GM19324 (cell line): ENCODE data around the gene THSD4.
"Not testable (repeated sequence)": the region's sequence is repeated elsewhere in the genome, so short reads cannot be mapped to it uniquely, and the experiment has no call there.

ENCODE experiments used
- ATAC-seq: cut with Tn5 transposase; IDR thresholded peaks from one replicate; pipeline ENCODE4 v1.9.1; 2021; ENCODE audit warnings: mild to moderate bottlenecking, moderate library complexity; ENCODE audit not compliant: unreplicated experiment, low FRiP score

The THSD4 gene

DNA sequence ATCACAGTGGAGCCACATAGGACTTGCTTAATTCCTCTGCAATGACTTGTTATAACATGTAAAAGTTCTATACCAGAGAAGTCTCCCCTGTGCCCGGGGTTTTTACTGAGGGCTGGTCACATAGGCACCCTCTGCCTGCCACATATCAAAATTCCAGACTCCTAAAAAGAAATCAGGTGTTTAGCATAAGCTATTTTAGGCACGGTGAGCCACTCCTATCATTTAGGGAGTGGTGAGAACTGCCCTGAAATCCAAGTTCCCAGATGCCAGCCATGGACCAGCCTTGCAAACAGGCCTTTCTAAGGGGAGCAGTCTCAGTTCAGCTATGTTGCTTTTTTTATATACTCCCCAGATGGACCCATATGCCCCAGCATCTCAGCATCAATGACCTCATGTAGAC, 130.3 kb downstream of the THSD4 start:
- no peak for ATAC-seq

DNA sequence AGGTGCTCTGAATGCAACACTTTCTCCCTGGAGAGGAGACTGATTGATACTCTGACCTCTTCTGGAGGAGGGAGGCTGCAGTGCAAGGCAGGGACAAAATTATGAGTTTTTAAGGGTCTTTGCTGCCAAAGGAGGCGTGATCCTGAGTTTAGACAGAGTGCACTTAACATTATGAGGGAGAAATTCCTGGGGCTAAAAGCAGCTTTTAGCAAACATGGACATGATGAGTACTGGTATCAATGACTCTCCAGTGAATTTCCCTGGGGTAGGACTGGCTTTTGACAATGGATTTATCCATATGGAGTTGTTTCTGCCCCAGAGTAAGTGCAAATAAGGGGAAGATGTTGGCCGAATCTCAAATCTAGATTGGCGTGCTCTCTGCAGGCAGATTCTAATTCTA, 133.1 kb downstream of the THSD4 start:
- no peak for ATAC-seq

DNA sequence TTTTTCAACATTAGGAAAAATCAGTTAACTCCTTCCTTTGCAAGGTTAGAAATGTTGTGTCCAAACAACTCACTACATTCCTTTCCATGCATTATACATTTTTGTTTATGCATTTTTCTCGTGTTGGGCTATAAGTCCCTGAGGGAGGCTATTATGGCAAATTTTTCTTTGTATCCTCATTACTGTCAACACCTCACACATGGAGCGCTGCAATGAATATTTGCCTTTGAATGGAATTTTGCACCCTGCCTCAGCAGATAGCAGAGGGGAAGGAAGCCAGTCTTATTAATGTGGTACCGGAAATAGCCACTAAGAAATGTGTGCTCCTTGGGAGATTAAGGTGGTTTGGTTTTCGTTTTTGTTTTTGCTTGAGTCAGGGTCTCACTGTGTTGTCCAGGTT, 134.7 kb downstream of the THSD4 start:
- no peak for ATAC-seq

DNA sequence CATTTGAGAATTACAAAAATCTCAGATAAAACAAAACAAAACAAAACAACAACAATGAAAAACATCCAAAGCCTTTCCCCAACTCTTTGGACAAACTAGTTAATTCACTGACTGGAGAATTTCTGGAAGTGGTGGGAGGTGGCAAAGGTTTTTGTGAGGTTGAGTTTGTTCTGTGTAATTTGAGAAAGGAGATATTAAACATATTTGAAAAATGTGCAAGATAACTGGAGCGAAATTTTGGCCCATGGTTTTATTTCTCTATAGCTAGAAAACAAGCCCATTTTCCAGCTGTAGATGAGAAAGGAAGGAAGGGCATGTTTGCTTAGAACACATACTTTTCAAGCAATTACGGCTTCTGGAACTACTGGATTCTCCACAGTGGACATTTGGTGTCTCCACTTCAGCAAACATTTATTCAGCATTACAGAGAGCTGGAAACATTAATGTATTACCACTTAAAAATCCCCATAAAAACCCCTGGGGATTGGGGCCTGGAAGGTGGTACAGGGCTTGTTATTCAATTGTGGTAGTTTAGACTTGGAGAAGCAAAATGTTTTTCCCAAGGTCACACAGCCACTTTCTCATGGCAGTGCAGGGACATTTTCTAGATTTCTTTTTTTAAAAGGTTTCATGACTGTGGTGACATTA, 135.8 kb downstream of the THSD4 start:
- no peak for ATAC-seq

DNA sequence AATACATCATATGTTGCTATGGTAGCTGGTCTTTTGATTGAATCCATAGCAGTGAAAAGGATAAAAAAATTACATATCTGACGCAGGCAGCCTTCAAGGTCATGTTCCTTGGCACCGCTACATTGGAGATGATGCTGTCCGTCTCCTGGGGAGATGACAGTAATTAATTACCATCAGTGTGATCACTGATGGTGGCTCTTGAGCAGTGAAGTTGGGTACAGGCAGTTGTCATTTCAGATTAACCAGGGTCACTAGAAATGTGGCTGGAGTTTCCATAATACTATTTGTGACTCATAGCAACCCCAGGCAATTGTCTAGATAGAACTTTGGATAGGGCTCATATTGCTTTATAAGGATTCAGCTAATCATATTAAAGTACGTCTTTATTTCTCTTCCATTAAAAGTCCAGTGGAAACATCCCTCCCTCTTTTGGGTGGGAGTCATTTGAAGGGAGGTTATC, 136.3 kb downstream of the THSD4 start:
- no peak for ATAC-seq

DNA sequence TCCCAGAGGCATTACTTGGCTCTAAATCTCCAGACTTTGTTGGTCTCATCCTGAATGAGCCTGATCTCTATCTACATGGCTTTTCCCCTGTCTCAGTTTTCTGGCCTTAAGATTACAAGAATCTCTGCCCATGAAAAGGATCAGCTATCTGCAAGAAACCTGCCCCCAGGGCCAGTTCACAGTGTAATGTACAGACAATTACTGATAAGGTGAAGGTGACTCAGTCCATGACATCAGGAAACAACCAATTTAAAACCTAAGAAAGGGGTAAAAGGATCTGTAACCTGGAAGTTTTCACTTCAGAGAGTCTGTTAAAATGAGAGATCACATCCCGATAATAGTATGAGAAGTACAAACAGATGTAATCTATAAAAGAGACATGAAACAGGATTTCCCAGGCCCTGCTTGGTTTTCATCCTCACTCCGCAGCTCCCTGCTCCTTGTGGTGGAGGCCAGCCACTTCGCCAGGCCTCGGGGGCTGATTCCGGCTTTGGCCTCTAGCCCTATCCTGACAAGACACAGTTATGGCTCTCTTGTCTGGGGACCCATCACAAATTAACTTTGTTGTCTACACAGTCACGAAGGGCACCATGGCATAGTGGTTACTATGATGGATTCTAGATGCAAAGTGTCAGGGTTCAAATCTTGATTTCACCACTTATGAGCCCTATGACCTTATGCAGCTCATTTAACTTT, 136.9 kb downstream of the THSD4 start:
- ATAC-seq: no peak

DNA sequence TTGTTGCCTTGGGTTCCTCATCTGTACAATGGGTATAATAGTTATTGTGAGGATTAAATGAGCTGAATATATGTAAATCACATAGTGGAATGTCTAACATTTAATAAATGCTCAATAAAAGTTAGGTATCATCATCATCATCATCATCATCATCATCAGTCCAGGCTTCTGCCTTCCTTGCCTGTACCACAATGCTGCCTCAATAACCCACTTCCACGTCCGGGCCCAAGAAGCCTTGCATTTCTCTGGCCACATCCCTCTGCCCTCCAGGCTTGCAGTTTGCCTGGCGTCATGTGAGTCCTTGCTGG, 137.4 kb downstream of the THSD4 start:
- ATAC-seq: no peak

DNA sequence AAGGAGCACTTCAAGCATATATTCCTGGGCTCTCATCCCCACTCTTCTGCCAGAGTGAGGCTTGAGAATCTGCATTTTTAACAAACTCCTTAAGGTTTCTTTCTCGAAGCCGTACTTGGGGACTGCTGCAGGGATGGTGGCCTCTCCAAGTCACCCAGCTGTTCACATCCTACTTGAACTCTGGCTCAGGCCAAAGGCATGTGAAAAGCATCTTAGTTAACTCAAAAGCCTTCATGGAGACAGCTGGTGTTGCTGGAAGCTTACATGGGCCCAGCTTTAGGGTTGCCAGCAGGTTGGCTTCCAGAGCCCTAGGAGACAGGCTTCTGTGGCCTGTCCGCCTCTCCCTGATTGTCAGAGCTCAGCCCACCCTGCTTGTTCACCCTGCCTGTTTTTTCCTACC, 139.2 kb downstream of the THSD4 start:
- no peak for ATAC-seq

DNA sequence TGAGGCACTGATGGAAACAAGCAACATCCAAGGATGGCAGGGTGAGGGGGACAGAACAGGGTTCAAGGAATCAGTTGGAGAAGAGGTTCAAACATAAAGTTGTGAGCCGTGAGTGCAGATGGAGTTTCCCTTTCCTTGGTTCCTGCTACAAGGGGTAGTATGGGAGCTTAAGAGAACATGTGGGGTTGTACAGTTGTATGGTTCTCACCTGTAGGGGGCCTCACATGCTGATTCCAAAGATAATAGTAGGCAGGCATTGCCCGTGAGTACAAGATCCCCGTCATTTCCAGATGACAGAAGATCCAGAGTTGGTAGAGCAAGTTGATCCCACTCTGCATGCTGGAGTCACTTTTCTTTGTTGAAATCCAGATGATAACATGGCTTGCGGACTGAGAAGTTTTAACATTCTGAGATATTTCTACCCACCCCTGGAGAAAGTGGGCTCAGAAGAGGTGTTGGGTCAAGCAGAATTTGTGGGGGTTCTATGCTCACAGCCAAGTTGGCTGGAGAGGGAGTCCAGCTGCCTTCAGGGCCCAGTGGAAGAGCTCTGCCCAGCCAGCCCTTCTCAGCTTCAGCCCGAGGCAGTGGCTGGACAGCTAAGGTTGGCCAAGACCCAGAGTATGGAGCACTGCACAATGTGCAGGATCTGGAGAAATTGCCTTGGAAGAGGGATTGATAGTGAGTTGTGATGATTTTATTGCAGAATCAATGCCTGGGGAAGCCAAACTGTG, 141.8 kb downstream of the THSD4 start:
- ATAC-seq: no peak

DNA sequence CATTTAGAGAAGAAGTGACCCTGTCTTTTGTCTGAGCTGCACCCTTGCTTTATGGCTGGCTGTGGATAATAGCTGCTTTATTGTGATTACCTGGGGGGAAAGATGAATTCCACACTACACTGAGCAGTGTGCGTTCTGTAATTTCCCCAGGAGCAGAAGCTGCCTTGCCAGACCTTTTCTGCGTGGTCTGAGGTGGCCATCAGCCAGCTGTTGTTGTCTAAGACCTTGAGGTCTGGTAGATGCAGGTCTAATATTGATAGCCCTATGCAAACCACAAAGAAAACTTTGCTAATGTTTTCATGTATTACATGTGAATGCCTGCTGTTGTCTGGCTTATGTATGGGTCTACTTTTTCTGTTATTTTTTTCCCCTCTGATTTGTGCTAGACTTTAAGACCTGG, 144.6 kb downstream of the THSD4 start:
- ATAC-seq: no peak

DNA sequence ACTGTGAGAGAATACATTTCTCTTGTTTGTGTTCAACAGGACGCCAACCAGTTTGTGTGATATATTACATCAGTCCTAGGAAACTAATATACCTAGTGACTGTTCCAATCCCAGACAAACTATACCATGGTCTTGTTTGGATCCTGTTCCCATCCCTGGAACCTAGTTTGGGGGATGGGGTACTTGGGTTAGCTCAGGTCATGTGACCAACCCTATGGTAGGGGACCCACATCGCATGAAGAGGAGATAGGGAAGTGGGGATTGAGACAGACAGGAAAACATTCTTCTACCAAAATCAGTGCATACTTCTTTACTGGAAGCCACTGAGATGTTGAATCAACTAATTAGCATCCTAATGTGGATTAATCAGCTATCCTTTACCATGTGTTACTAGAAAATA, 146.1 kb downstream of the THSD4 start:
- no peak for ATAC-seq

DNA sequence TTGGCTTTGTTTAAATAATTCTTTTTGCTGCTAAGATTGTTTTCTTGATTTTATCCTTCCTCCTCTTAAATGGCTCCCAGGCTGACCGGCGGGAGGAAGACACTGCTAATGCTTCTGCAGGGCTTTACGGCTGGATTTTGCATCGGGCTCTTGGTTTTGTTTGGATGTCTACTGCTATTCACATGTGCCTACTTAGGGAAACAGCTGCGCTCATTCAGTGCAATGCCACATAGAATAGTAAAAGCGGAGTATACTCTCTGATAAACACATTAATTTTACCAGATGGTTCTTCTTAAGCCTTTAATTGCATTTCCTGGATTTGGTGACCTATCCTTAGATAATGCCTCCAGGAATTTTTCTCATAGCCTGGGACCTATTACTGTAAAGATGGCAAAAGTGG, 146.6 kb downstream of the THSD4 start:
- ATAC-seq: no peak

DNA sequence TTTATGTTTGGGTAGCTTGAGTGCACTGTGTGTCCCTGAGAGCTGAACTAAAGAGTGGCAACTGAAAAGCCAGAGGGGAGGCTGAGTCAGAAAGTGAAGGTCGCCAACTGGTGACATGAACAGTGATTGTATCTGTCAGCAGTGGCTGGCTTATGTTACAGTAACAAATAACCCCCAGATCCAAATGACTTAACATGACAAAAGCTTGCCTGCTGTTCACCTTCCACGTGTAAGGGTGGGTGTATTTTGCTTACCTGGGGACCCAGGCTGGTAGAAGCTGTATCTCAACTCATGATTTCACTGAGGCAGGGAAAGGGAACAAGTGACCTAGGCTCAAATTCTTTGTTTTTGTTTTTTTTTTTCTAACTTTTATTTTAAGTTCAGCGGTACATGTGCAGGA, 147.3 kb downstream of the THSD4 start:
- no peak for ATAC-seq

DNA sequence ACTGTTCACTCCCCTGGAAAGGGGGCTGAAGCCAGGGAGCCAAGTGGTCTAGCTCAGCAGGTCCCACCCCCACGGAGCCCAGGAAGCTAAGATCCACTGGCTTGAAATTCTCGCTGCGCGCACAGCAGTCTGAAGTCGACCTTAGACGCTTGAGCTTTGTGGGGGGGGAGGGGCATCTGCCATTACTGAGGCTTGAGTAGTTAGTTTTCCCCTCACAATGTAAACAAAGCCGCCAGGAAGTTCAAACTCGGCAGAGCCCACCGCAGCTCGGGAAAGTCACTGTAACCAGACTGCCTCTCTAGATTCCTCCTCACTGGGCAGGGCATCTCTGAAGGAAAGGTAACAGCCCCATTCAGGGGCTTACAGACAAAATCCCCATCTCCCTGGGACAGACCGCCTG, 150.3 kb downstream of the THSD4 start:
- not testable (repeated sequence) for ATAC-seq

DNA sequence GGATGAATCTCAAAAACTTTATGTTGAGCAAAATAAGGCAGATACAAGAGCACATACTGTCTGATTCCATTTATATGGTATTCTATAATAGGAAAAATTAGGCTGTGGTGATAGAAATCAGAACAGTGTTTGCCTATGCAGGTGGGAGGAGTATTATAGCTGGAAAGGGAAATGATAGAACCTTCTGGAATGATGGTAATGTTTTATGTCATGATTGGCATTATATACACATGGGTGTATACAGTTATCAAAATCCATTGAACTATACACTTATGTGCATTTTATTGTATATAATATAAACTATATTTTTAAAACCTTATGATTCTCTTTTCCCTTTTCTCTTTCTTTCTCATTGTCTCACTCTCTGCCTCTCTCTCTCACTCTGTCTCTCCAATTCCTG, 156.1 kb downstream of the THSD4 start:
- ATAC-seq: no peak

DNA sequence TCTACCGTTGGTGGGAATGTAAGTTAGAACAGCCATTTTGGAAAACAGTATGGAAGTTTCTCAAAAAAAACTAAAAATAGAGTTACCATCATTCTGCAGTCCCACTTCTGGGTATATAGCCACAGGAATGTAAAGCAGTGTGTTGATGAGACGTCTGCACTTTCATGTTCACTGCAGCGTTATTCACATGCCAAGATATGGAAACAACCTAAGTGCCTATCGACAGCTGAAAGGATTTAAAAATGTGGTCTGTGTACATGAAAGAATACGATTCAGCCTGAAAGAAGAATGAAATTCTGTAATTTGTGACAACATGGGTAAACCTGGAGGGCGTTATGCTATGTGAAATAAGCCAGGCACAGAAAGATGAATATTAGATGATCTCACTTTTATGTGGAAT, 157.7 kb downstream of the THSD4 start:
- ATAC-seq: no peak

DNA sequence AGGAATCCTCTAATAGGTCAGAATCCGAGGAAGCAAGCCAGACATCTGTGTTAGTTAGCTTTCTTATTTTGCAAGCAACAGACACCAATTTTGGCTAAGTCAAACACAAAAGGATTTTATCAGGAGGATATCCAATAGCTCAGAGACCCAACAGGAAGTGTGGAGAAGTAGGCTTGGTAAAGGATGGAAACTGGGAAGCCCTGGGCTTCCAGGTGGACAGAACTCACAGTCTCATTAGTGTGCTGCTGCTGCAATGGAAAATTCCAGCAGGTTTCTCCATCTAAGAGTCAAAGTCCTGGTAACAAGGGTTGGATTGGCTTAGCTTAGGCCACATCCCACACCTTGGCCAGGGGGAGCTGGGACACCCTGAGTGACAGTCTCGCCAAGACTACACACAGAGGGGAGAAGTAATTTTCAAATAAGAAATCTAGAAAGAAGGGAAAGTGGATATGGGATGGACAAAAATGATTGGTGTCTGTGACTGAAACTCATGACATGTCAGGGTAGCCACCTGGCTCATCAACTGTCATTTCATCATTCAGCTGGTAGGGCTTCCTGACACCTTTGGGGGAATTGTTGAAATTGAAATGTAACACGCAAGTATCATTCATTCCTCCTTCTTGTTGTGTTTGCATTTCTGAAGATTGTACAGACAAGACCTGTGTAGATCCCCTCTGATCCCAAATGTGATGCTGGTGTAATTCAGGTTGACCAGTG, 158.6 kb downstream of the THSD4 start:
- no peak for ATAC-seq

DNA sequence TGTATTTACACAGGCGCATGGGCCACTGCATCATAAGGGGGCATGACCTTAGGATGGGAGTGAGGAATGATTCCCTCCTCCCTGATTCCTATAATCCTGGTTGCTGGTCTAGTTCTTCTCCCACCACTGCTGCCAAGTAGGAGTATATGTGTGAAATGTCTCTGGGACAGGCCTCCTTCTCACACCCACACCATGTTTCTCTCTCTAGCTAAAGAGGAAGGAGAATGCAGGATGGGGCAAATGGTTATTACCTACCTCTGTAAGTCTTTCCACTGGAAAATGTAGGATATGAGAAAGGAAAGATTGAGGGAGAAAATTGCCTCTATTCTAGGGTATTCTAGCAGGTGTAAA, 159.2 kb downstream of the THSD4 start:
- ATAC-seq: no peak

DNA sequence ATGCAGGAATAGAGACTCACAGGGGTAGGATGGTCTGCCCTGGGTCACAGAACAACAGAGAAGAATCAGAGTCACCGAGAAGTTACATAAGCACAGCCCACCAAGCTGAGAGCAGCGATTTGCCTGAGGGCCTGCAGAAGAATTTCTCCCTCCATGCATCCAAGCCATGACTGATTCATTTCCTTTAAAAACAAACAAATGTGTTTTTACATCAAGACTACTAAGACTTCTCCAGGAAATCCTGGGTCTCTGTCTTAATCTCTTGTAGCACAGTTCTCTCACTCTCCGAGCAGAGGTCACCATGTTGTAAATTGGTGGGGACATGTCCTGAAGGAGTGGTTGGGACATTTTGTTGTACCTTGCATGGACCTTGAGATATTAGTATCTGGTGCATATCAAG, 159.8 kb downstream of the THSD4 start:
- no peak for ATAC-seq

DNA sequence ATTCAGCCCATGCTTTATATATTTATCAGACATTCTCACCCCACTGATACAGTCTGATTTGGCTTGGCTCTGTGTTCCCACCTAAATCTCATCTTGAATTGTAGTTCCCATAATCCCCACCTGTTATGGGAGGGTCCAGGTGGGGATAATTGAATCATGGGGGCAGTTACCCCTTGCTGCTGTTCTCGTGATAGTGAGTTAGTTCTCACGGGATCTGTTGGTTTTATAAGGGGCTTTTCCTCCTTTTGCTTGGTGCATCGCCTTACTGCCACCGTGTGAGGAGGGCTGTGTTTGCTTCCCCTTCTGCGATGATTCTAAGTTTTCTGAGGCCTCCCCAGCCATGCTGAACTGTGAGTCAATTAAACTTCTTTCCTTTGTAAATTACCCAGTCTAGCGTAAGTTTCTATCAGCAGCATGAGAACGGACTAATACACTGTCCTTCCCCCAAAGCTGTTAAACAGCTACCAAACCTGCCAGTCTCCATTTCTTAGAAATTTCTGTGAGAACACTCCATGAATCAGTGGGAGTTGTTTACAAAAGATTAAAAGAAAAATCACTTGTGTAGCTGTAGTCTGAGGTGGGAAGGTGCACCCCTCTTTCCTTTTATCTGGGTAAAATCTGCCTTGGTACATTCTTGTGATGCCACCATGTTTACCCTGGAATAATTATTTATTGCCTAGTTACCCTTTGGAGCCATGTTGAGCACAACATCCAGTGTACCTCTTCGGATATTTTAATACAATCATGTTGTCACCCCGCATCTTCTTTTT, 160.5 kb downstream of the THSD4 start:
- ATAC-seq: no peak

DNA sequence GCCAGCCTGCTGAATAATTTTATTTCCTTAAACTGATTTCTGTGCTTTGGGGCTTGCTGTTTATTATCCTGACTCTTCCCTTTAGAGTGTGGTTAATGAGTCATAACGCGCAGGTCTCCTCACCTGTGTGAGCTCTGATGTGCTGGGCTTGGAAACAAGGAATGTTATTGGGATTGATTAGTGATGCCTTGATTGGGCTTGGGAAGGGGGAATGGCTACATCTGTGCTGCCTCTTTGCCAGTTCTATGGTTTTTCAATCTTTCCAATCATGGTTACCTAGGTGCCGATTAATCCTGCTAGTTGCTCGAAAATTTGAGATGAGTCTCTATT, 161.0 kb downstream of the THSD4 start:
- ATAC-seq: no peak
